Left cardiac atrium (tissue), 4 donors: ENCODE data around the gene VENTX. TPM values are rescaled to one million over a fixed set of nuclear protein-coding genes. Genes with fewer than 3 reads are reported as not detected.
"Not testable (repeated sequence)": the region's sequence is repeated elsewhere in the genome, so short reads cannot be mapped to it uniquely, and the experiment has no call there.

Source experiments
- ATAC-seq, 2 donors: fragments of 200-7000 bp; cut with Tn5 transposase; one replicate each; pipeline ENCODE4 v1.9.1; 2020; ENCODE audit warnings: mild to moderate bottlenecking in 2 of 2, moderate library complexity in 2 of 2
- DNase-seq: peaks from one replicate; pipeline ENCODE4 v3.0.0-alpha.2; 2020
- intact Hi-C, 2 donors: fragments of 100-400 bp; cut with DNase I; formaldehyde crosslinking; loops; one replicate each; pipeline versions ENCODE4 v1.14.1 to v1.15.1; 2022 to 2023
- total RNA-seq, 2 donors: library from RNA; stranded (reverse); fragmentation: NEBNext Ultra II Directional; extraction: Animal tissue kit (Norgen Biotek cat#: 25700); gene quantifications; one replicate each; pipeline ENCODE4 v1.2.1, GENCODE V29; 2021
- donor health status: DM: no; HTN: yes; CAD: no.
- donor health status: DM: no; HTN: yes; CAD: no; lungs with severe emphysema.
- donor health status: DM: yes; HTN: yes; CAD: no.
- donor health status: Dilated cardiomyopathy.

The VENTX gene
- total RNA-seq, 2 donors from 2014 or later, result 1.3 TPM

DNA sequence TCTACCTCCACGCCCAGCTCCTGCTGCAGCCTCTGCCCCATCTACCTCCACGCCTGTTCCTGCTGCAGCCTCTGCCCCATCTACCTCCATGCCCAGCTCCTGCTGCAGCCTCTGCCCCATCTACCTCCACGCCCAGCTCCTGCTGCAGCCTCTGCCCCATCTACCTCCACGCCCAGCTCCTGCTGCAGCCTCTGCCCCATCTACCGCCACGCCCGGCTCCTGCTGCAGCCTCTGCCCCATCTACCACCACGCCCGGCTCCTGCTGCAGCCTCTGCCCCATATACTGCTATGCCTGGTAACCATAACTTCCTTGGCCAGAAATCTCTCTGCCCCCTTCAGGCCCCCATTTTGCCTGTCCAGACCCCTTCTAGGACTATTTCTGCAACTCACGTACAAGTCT, 27.4 kb downstream of the VENTX start:
- ATAC-seq, intact Hi-C loops, DNase-seq: not testable (repeated sequence)

DNA sequence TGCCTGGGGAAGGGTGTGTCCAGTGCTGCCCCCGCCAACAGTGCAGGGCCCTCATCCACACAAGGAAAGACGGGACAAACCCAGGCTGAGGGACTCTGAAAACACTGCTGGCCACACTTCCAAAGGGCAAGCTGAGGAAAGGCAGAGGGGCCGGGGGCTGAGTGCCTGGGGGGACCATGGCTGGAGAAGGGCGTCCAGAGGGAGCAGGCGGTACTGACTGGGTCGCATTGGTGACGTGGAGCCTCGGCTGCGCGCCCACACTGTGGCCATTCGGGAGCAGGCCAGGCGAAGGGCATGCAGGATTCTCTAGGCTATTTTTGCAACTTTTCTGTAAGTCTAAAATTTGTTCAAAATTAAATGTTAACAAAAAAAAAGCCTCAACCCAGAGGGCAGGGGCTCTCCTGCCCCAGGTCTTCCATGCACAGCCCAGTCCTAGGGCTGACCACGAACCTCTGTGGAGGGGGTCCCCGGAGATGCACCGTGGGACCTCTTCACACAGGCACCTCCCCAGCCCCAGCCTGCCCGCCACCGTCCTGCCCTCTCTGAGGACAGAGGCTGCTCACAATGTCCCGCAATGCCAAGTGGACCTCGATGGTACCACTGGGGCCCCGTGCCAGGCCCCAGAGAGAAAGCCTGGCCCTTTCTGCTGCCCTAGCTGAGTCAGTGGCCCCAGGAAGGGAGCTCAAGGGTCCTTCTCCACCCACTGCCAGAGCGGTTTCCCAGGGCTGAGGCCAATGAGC, 28.6 kb downstream of the VENTX start:
- intact Hi-C loops, result no loop called here
- DNase-seq (no peak), ATAC-seq (no peak)

DNA sequence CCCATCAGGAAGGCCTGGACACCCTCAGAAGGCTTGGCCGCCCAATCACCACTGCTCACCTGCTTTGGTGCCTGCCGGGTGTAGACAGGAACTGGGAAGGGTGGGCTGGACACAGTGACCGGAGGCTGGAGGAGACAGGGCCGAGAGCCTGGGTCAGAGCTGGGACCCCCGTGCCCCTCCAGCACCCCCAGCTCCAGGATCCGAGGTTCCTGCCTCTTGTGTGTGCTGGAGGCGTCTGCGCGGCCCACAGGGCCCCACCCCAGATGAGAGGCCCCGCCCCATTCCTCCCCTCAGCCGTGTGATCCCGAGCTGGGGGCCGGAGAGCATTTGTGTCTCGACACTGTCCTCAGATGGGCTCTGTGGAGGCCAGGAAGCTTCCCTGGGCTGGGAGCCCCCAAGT, 29.6 kb downstream of the VENTX start:
- intact Hi-C loops, result no loop called here
- no peak for DNase-seq
- no peak for ATAC-seq

DNA sequence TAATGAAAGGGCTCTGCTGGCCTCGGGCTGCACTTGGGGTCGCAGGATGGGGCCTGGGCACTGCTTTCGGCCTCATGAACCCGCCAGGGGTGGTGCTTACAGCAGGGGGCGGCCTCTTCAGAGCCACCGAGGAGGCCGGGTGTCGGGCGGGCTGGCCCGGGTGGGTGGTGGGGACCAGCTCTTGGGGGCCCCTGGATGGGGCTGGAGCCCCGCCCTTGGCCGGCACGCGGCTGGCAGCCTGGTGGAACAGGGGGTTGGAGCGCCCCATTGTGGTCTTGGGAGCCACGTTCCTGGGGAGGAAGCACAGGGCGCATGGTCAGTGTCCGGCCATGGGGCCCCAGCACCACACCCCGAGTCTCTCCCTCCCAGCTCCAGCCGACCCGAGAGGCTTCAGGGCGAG, 30.2 kb downstream of the VENTX start:
- intact Hi-C loops, result no loop called here
- ATAC-seq (no peak), DNase-seq (no peak)

DNA sequence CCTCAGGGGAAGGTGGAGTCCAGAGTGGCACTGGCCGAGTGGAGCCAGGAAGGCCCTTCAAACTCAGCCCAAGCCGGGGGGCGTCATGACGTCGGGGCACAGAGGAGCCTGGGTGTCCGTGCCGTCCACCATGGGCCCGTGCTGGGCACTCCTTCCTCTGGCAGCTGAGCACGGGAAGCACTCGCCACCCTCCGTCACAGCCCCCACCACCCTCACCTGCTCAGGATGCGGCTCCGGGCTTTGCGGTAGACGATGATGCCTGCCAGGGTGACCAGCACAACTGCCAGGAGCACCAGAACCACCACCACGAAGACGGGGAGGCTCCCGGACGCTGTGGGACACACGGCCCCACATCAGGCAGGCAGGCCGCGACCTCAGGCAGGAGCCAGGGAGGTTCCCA, 30.9 kb downstream of the VENTX start:
- no peak for ATAC-seq
- intact Hi-C loops, result no loop called here
- no peak for DNase-seq

DNA sequence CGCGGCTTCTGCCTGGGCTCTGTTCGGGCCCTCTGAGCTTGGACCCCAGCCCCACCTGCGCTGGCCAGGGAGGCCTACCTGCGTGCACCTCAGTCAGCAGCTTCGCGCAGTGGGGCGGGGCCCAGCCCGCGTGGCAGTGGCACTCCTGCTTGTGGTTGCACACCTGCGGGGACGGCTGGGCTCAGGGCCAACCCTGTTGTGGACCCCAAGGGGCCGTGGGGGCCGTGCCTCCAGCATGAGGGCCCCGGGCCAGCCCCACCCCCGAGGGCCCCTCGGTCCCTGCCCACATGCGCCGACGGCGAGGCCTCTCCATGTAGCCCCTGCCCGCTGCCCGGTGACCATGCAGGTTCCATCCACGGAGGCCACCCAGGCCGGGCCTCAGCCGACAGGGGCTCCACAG, 31.7 kb downstream of the VENTX start:
- ATAC-seq (no peak), DNase-seq (no peak)
- intact Hi-C loops, result no loop called here

DNA sequence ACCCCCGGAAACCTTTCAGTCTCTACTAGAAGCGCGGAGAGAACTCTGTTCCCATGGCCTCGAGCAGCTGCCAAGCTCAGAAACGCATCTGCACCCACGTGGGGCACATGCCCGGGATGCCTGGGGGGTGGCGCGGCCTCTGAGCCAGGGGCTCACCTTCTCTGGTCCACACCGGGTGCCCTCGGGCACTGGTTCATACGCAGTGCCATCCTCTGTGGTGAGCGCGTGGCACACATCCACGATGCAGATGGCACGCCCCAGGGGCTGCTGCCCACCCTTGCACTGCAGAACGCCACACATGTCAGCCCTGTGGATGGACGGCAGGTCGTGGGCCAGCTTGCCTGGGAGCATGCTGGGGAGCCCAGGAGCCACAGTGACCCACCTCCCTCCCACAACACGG, 32.5 kb downstream of the VENTX start:
- ATAC-seq (no peak), DNase-seq (no peak)
- intact Hi-C loops, result no loop called here

DNA sequence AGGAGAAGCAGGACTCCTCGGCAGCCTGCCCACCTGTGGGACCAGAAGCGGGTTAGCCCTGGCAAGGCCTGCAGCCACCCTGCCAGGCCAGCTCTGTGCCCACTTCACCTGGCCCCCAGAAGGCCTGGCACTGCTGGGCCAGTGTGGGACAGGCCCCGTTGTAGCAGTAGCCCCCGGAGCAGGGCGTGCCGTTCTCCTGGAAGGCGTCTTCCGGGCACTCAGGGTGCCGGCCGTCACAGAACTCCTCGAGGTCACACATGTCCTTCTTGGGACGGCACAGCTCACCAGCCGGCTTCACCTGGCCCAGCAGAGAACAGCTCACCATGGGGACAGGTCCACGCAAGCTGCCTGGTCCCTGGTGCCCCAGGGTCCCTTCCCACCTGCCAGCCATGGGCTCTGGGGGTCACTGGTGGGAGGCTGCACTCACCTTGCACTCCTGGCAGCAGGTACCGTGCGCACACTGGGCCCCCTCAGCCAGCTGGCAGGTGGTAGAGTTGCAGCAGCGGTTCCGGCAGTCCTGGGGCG, 33.2 kb downstream of the VENTX start:
- DNase-seq (no peak), ATAC-seq (no peak)
- intact Hi-C loops, result no loop called here

DNA sequence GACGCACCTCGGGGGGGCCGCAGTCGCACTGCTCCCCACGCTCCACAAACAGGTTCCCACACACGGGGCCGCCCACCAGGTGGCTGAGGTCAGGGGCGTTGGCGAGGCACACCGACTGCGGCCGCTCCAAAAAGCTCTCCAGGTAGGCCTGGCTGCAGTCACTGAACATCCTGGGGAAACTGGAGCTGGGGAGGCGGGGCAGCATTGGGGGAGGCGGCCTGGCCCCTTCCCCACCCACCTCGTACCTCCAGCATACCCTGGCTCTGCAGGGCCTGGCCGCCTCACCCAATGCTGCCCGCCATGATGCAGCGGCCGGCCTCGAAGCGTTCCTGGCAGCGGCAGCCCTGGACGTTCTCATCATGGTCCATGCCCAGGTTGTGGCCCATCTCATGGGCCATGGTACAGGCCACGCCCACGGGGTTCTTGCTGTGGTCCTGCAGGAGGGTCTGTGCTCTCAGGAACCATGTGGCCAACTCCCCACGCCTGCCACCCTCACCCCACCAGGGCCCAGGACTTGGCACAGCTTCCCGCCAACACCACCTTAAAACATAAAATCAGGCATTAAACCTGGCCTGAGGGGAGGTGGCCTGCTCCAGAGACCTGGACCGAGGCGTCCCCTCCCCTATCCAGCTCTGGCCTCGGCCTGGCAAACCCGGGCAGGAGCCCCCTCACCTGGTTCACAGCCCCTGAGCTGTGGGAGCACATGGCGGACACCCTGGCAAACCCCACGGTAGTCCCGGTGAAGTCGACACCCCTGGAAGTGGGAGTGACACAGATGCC, 34.1 kb downstream of the VENTX start:
- intact Hi-C loops, result no loop called here
- DNase-seq, result no peak
- ATAC-seq, result no peak

DNA sequence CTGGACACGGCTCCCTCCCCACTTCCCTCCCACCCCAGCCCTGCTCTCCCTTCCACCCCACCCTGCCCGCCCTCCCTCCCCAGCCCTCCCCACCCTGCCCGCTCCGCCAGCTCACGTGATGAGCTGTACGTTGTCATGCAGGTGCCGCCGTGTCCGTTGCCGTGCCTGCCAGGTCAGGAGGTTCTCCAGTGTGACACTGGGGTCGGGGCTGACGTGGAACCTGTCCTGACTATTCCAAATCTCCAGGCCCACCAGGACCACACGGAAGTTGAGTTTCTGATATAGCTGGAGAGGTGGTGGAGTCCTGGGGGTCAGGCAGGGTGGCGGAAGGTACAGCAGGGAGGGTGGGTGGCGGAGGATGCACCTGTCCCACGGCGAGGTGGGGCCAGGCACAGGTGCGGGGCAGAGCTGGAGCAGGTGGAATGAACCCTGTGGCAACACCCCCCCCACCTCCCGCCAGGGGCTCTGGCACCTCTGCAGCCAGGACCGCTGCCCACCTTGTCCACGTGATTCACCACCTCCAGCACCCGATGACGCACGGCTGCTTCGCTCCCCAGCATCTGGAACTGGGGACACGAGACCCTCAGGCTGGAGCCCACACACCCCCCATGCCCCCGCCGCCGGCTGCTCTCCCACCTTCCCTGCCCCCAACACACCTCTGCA, 34.8 kb downstream of the VENTX start:
- intact Hi-C loops, result no loop called here
- DNase-seq (no peak), ATAC-seq (no peak)

DNA sequence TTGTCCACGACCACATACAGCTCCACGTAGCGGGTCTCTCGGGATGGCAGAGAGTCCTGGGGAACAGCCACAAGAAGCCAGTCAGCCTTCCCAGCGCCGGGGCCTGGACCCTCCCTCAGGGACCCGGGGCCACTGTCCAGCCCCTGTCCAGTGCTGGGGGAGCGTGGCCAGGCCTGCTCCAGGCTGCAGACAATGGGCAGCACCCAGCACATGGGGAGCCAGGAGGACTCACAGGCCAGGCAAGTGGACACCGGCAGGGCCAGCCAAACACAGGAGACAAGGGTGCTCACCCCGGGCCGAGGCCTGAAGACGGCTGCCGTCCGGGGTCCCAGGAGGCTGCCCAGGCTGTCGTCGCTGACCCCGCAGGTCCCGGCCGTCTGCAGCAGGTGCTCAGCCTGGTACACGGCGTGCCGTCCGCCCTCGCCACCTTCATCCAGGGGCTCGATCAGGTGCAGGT, 35.3 kb downstream of the VENTX start:
- ATAC-seq (no peak), DNase-seq (no peak)
- intact Hi-C loops, result no loop called here

DNA sequence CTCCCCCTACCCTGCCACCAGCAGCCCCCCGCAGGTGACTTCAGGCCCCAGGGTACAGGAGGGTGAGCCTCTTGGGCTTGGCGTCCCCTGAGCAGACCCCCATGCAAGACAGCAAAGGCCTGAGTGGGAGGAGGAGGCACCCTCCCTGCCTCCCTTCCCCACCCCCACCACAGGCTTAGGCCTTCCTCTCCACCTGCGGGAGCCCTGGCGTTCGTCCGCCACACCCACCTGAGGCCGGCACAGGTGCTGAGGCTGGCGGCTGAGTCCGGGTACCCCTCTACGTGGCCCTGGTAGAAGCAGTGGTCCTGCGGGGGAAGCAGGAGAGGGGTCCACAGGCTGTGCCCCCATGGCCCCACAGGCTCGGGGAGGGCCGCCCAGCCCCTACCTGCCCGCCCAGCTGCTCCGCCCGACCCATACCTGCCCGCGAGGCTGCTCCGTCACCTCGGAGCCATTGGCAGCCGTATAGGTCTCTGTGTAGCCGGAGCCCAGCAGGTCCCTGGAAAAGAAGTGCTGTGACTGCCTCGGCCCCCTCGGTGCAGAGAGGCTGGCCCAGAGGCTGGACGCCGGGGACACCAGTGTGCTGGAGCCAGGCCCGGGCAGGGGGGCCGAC, 36.0 kb downstream of the VENTX start:
- intact Hi-C loops, result no loop called here
- ATAC-seq (no peak), DNase-seq (no peak)

DNA sequence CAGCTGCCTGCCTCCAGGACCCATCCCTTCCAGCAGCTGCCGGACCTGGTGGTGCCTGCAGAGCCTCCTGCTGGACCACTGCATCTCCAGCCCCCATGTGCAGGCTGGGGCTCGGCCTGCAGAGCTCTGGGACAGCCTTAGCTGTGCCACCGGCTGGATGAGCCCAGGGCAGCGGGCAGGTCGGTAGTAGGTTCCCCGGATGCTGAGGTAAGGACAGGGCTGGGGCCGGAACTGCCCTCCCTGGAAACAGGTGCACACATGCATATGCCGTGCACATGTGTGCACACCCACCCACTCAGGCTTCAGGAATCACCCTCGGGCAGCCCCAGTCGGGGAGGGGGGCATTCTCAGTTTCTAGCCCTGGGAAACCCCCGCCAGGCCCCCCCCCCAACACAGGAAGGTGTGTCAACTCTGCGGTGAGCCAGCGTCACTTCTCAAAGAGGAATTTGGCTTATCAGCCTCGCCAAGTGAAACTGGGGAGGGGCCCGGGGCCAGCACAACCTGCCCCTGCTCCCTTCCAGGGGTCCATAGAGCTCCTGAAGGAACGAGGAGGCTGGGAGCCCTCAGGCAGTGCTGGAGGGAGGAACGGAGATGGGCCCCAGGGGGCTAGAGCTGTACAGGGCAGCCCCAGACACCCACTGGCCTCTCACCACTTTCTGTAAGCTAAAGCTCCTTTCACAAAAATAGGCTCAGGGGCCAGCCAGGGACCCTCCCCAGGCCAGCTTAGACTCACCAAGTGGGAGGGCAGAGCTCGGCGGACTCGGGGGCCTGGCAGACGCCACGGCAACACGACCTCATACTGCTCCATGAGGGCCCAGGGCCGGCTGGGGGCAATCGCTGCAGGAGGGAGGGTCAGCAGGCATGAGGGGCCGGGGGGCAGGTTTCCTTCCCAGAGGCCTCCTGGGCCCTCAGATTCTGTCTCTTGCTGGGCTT, 37.4 kb downstream of the VENTX start:
- intact Hi-C loops, result no loop called here
- DNase-seq (no peak), ATAC-seq (peak in 1 of 2 donors; percentile 20)

DNA sequence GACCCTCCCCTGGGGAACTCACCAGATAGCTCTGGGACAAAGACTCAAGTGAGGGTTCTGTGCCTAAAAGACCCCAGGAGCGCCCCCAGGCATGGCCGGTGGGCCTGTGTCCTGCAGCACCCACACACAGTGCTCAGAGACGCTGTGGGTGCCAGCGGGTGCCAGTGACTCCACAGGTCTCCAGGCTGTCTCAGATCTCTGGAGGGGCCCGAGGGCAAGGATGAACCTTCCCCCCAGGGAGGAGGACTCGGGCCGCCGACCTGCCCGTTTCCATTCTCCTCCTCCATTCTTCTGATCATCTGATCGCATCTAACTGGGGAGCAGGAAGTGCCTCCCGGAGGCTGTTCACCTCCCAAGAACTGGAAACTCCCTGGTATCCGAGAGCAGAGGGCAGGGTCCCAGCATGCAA, 38.0 kb downstream of the VENTX start:
- intact Hi-C loops, result no loop called here
- ATAC-seq (no peak), DNase-seq (no peak)

DNA sequence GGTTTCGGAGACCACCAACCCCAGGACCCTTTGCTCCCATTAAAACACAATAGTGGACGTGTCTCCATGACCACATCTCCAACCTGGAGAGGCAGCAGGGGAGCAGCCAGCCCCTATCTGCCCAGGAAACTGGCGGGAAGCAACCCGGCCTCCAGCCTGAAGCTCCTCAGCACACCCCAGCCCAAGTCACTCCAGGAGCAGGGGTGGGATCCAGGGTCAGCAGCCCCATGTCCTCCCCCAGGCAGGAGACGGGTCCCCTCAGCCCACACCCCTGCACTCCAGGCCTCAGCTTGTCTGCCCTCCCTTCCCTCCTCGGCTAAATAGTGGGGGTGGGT, 38.4 kb downstream of the VENTX start:
- no peak for DNase-seq
- intact Hi-C loops, result no loop called here
- ATAC-seq, result no peak

DNA sequence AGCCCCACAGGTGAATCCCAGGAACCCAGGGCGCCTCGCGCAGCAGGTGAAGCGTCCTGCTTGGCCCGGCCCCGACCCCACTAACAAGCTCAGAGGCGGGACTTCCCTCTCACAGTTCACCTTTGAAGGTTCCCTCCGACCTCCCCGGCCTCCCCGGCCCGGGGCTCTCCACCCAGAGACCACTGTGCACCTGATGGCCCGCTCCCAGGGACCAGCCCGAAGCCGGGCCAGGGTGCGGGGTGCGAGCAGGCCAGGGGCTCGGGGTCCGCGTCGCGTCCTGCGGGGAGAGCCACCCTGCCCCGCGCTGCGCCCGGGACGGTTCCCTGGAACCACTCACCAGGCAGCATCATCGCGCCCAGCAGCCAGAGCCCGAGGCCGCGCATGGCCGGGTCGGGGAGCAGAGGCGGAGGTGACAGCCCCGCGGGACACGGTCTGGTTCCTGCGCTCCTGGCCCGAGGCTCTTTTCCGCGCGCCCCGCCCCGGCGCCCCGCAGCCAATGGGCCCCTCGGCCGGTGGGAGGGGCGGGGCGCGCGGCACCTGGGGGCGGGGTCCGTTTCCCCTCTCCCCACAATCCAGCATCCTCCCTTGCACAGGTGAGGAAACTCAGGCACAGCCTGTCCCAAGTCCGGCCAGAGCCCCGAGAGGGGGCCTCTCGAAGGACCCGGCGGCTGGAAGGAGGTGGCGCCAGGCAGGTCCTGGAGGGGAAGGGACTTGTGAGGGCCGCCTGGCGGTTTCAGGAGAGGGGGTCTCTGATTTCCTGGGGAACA, 39.0 kb downstream of the VENTX start, which contains the start of gene ADAM8:
ADAM8 (minus strand) TSS at position 434 of the 767 bp plus-strand sequence; CDS start at position 383, 51 bp downstream.
- peak; percentile 33 to 38 for ATAC-seq
- intact Hi-C loops, result no loop called here
- DNase-seq, result no peak

DNA sequence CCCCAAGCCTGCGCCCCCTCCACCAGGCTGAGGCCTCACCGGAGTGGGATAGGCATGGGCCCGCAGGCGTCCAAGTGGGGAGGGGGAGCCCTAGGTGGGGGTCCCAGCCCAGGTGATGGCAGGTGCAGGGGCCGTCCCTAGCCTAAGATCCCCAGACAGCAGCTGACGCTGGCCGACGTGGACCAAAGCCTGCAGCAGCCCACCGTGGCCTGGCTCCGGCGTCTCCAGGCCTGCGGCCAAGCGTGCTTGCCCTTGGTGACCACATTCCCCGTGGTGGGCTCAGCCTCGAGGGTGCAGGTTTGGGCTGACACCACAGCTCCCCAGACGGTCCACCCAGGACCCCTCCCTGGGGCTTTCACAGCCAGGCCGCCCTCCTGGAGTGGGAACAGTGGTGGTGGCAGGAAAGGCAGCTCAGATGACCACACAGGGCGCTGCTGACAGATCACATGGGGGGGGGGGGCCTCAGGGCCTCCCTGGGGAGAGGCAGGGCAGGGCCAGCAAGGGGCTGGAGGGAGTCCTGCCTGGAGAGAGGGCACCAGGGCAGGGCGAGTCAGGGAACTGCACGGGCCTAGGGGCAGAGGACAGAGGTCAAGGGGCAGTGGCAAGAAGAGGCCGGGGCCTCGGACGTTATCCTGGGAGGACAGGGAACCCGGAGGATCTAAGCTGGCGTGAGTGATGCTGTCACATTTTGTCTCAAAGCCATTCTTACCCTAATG, 39.8 kb downstream of the VENTX start:
- intact Hi-C loops, result no loop called here
- no peak for DNase-seq
- ATAC-seq, result no peak
